BLaER1 treated with 17β-estradiol and CSF1 and Interleukin-3, amounts not matched to agents 10 nM and 100 nM (cell line): Measurements from ENCODE around the gene IL17B.

Experiments
- H3K27ac ChIP-seq, 11 experiments: shearing (Covaris generic); formaldehyde crosslinking; 2 replicates each; pipeline ENCODE4 v1.8.1; 2022
- H3K27me3 ChIP-seq, 11 experiments: shearing (Covaris generic); formaldehyde crosslinking; 2 replicates each; pipeline ENCODE4 v1.8.1; 2022
- H3K36me3 ChIP-seq, 11 experiments: shearing (Covaris generic); formaldehyde crosslinking; 2 replicates each; pipeline ENCODE4 v1.8.1; 2022
- H3K4me1 ChIP-seq, 10 experiments: shearing (Covaris generic); formaldehyde crosslinking; 2 replicates each; pipeline ENCODE4 v1.8.1; 2022
- H3K4me2 ChIP-seq, 11 experiments: shearing (Covaris generic); formaldehyde crosslinking; 2 replicates each; pipeline ENCODE4 v1.8.1; 2022
- H3K4me3 ChIP-seq, 10 experiments: shearing (Covaris generic); formaldehyde crosslinking; 2 replicates each; pipeline ENCODE4 v1.8.1; 2022
- H3K9ac ChIP-seq, 11 experiments: shearing (Covaris generic); formaldehyde crosslinking; 2 replicates each; pipeline ENCODE4 v1.8.1; 2022
- H3K9me3 ChIP-seq, 11 experiments: shearing (Covaris generic); formaldehyde crosslinking; replicated peaks in 1 of 11; 2 replicates each; pipeline ENCODE4 v1.8.1; 2022
- H4K20me1 ChIP-seq, 11 experiments: shearing (Covaris generic); formaldehyde crosslinking; 2 replicates each; pipeline ENCODE4 v1.8.1; 2022
- Cebpa-rat ChIP-seq, 11 experiments: shearing (Covaris generic); IDR thresholded peaks; 2 replicates each; pipeline ENCODE4 v1.8.1; 2022

Gene IL17B

GRCh38 chr5:149422366-149423048 is 43.4 kb upstream of the IL17B start:
- peak overlapping the region in 5 of 10 experiments; percentile 5 to 42 (median 15); a peak in 6 of 20 replicates for H3K4me3 ChIP-seq
- no peaks in the 10 kb centered on the region for H4K20me1 ChIP-seq
- no peaks in the 10 kb centered on the region for H3K27me3 ChIP-seq
- H3K27ac ChIP-seq: peak overlapping the region in 9 of 11 experiments; percentile 47 to 81 (median 68); a peak in 16 of 22 replicates
- H3K4me1 ChIP-seq: peaks cover 50 to 76% (median 66%) of the 10 kb centered on the region in 10 experiments
- no peak for TF ChIP-seq Cebpa-rat (IDR thresholded peaks at IDR 0.05)
- no peaks in the 10 kb centered on the region for H3K9me3 ChIP-seq
- peak overlapping the region; percentile 74 to 97 (median 90) for H3K4me2 ChIP-seq
- H3K9ac ChIP-seq: peak overlapping the region in 9 of 11 experiments; percentile 33 to 67 (median 59); a peak in 15 of 22 replicates
- no peaks in the 10 kb centered on the region for H3K36me3 ChIP-seq

- peak overlapping the region; percentile 74 to 97 (median 90) for H3K4me2 ChIP-seq
- peak overlapping the region in 8 of 11 experiments; percentile 59 to 81 (median 69); a peak in 14 of 22 replicates for H3K27ac ChIP-seq
- H3K9ac ChIP-seq: peak overlapping the region in 6 of 11 experiments; percentile 41 to 69 (median 63); a peak in 7 of 22 replicates
These were observed 42.7 kb upstream of the IL17B start for GRCh38 chr5:149421834-149422233.

DNA sequence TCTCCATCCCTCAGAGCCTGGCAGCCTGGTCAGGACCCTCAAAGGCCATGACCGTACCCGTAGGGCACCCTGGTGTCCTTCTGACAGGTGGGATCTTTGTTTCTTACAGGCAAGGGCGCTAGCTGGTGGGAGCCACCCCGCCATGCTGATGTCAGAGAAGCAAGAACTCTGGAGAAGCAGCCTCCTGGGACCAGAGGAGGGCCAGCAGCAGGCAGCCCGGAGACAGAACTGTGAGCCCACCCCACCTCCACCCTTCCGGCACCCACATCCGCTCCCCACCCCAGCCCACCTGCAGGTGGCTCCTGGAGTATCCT is 42.2 kb upstream of the IL17B start:
- Histone ChIP-seq H3K4me3 (0 out of 20 replicates have a peak overlapping the region, but pooled peaks of 1 of the 10 experiments have one; percentile 28), H3K27ac (peak overlapping the region in 9 of 11 experiments; percentile 13 to 81 (median 61); a peak in 16 of 22 replicates), H3K27me3 (no peaks in the 10 kb centered on the region), H3K4me2 (peak overlapping the region; percentile 19 to 97 (median 90)), H3K9ac (peak overlapping the region in 8 of 11 experiments; percentile 5 to 69 (median 57); a peak in 9 of 22 replicates), H3K4me1 (peaks cover 57 to 88% (median 78%) of the 10 kb centered on the region in 10 experiments), H4K20me1 (no peaks in the 10 kb centered on the region), H3K9me3 (no peaks in the 10 kb centered on the region), H3K36me3 (no peaks in the 10 kb centered on the region)
- TF ChIP-seq Cebpa-rat (IDR thresholded peaks at IDR 0.05): no peak

More at GRCh38 chr5:149421834-149422233, 42.7 kb upstream of the IL17B start:
- TF ChIP-seq Cebpa-rat (IDR thresholded peaks at IDR 0.05): peak in 2 of 11 experiments; percentile 11 to 20; a peak in 2 of 22 replicates
- Histone ChIP-seq H4K20me1 (no peaks in the 10 kb centered on the region), H3K4me1 (peaks cover 57 to 83% (median 73%) of the 10 kb centered on the region in 10 experiments), H3K9me3 (no peaks in the 10 kb centered on the region), H3K36me3 (no peaks in the 10 kb centered on the region), H3K27me3 (no peaks in the 10 kb centered on the region), H3K4me3 (peak overlapping the region in 2 of 10 experiments; percentile 11 to 42; a peak in 1 of 20 replicates)

DNA sequence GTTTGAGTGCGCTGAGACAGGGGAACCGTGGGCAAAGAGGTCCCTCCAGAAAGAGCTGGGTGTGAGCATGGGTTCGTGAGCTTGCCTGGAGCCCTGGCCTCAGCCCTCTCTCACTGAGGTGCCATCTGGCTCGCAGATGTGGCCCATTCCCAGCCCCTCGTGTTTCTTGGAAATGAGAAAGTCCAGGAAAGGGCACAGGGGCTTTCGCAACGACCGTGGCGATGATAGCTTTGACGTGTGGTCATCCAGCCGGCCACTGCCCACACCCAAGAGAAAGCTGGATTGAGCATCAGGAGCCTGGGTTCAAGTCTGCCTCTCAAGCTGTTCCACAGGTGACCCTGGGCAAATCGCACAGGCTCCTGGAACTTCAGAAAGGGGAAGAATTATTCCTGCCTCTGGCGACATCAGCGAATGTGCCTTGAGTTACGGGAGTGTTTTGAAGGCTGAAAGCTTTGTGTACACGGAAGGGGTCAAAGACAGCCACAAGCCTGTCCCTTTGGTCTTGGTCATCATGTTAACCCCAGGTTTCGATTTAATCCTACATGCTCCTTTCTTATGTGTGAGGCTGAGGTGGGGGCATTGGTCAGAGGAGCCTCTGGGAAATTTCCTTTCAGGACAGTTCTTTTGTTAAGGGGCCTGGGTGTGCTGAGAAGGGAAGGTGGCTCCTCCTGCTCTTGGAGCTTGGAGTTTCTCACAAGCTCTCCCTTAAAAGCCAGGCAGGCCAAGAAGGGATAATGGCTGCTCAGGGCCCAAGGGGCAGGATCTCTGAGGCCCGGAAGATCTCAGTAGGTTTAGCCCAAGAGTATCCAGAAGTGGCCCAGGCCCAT is 41.7 kb upstream of the IL17B start:
- H3K9me3 ChIP-seq: no peaks in the 10 kb centered on the region
- H3K4me1 ChIP-seq: peaks cover 57 to 89% (median 79%) of the 10 kb centered on the region in 10 experiments
- peak overlapping the region in 9 of 11 experiments; percentile 5 to 69 (median 56); a peak in 13 of 22 replicates for H3K9ac ChIP-seq
- no peaks in the 10 kb centered on the region for H3K27me3 ChIP-seq
- H4K20me1 ChIP-seq: no peaks in the 10 kb centered on the region
- TF ChIP-seq Cebpa-rat (IDR thresholded peaks at IDR 0.05): no peak
- 0 out of 20 replicates have a peak overlapping the region, but pooled peaks of 1 of the 10 experiments have one; percentile 28 for H3K4me3 ChIP-seq
- no peaks in the 10 kb centered on the region for H3K36me3 ChIP-seq
- H3K4me2 ChIP-seq: peak overlapping the region; percentile 32 to 97 (median 90)
- peak overlapping the region in 9 of 11 experiments; percentile 13 to 81 (median 61); a peak in 16 of 22 replicates for H3K27ac ChIP-seq

GRCh38 chr5:149419859-149420544 is 40.9 kb upstream of the IL17B start:
- Histone ChIP-seq H3K36me3 (no peaks in the 10 kb centered on the region), H3K4me1 (peaks cover 57 to 95% (median 83%) of the 10 kb centered on the region in 10 experiments), H3K4me3 (peak overlapping the region in 2 of 10 experiments; percentile 18 to 19; a peak in 4 of 20 replicates), H3K27me3 (no peaks in the 10 kb centered on the region), H3K9ac (peak overlapping the region in 8 of 11 experiments; percentile 25 to 69 (median 57); a peak in 14 of 22 replicates), H4K20me1 (no peaks in the 10 kb centered on the region), H3K27ac (peak overlapping the region in 9 of 11 experiments; percentile 13 to 81 (median 61); a peak in 17 of 22 replicates), H3K4me2 (peak overlapping the region; percentile 32 to 97 (median 90)), H3K9me3 (no peaks in the 10 kb centered on the region)
- TF ChIP-seq Cebpa-rat (IDR thresholded peaks at IDR 0.05): peak in 2 of 11 experiments; percentile 18 to 74; a peak in 5 of 22 replicates

GRCh38 chr5:149419532-149419858 is 40.4 kb upstream of the IL17B start:
- H3K9ac ChIP-seq: peak overlapping the region in 7 of 11 experiments; percentile 6 to 67 (median 46); a peak in 9 of 22 replicates
- H3K27ac ChIP-seq: peak overlapping the region in 8 of 11 experiments; percentile 13 to 81 (median 66); a peak in 12 of 22 replicates
- H3K4me3 ChIP-seq: peak overlapping the region in 2 of 10 experiments; percentile 18 to 19; a peak in 4 of 20 replicates
- H4K20me1 ChIP-seq: no peaks in the 10 kb centered on the region
- H3K27me3 ChIP-seq: no peaks in the 10 kb centered on the region
- H3K4me1 ChIP-seq: peaks cover 57 to 95% (median 87%) of the 10 kb centered on the region in 10 experiments
- H3K4me2 ChIP-seq: peak overlapping the region; percentile 32 to 97 (median 90)
- TF ChIP-seq Cebpa-rat (IDR thresholded peaks at IDR 0.05): no peak
- no peaks in the 10 kb centered on the region for H3K36me3 ChIP-seq
- no peaks in the 10 kb centered on the region for H3K9me3 ChIP-seq

GRCh38 chr5:149418910-149419531 is 39.9 kb upstream of the IL17B start:
- Histone ChIP-seq H3K36me3 (no peaks in the 10 kb centered on the region), H3K4me1 (peaks cover 56 to 95% (median 88%) of the 10 kb centered on the region in 10 experiments), H3K4me3 (no peak overlapping the region), H3K9ac (peak overlapping the region in 5 of 11 experiments; percentile 6 to 67 (median 34); a peak in 4 of 22 replicates), H4K20me1 (no peaks in the 10 kb centered on the region), H3K4me2 (peak overlapping the region in 9 of 11 experiments; percentile 85 to 97 (median 94); a peak in 18 of 22 replicates), H3K27ac (peak overlapping the region in 6 of 11 experiments; percentile 59 to 81 (median 74); a peak in 10 of 22 replicates), H3K27me3 (no peaks in the 10 kb centered on the region), H3K9me3 (no peaks in the 10 kb centered on the region)
- TF ChIP-seq Cebpa-rat (IDR thresholded peaks at IDR 0.05): no peak
